K562 (cell line): Measurements from ENCODE around the gene ADAMTS6. TPM values are rescaled to one million over a fixed set of nuclear protein-coding genes. Genes with fewer than 3 reads are reported as not detected.

Experiments
- CBFA2T3 ChIP-seq: fragments of 450-650 bp; IDR thresholded peaks from 2 replicates; pipeline ENCODE4 v1.6.1; 2017
- EP300 ChIP-seq: IDR thresholded peaks from 2 replicates; pipeline ENCODE4 v1.6.1; 2012; ENCODE audit warnings: low read length, improper control_type of control experiment
- ETS1 ChIP-seq: conservative IDR thresholded peaks from 2 replicates; pipeline ENCODE4 v1.6.1; 2011; ENCODE audit warnings: low read depth, mild to moderate bottlenecking, low read length; ENCODE audit not compliant: control insufficient read depth
- FOXK2 ChIP-seq, 2 experiments: fragments of 450-650 bp; IDR thresholded peaks in 1 of 2; conservative IDR thresholded peaks in 1 of 2; 2 replicates each; pipeline ENCODE4 v1.6.1; 2016; ENCODE audit warnings: low read depth in 2 of 2, mild to moderate bottlenecking in 1 of 2
- FOXP4 ChIP-seq: sonication (generic); formaldehyde crosslinking; IDR thresholded peaks from 2 replicates; pipeline ENCODE4 v1.8.0; 2022; ENCODE audit warnings: mild to moderate bottlenecking, missing genetic modification reagents, borderline replicate concordance
- GATAD2B ChIP-seq: fragments of 450-650 bp; IDR thresholded peaks from 2 replicates; pipeline ENCODE4 v1.6.1; 2017; ENCODE audit warnings: mild to moderate bottlenecking, borderline replicate concordance
- HDAC1 ChIP-seq, 2 experiments: fragments of 450-650 bp; IDR thresholded peaks; 2 replicates each; pipeline ENCODE4 v1.6.1; 2016 to 2017; ENCODE audit warnings: inconsistent platforms in 1 of 2, mild to moderate bottlenecking in 1 of 2, moderate library complexity in 1 of 2
- HEY1 ChIP-seq: fragments of 250-450 bp; sonication (Bioruptor Pico); IDR thresholded peaks from 2 replicates; pipeline ENCODE4 v1.5.0; 2020; ENCODE audit warnings: mild to moderate bottlenecking, moderate library complexity, borderline replicate concordance
- ILK ChIP-seq: fragments of 450-650 bp; IDR thresholded peaks from 2 replicates; pipeline ENCODE4 v1.6.1; 2016; ENCODE audit warnings: missing genetic modification characterization, low read depth, mild to moderate bottlenecking, missing compliant biosample characterization, moderate library complexity, borderline replicate concordance
- JUNB ChIP-seq: fragments of 450-650 bp; formaldehyde crosslinking; conservative IDR thresholded peaks from 2 replicates; pipeline ENCODE4 v1.4.0; 2020; ENCODE audit warnings: mild to moderate bottlenecking
- JUND ChIP-seq, 2 experiments: IDR thresholded peaks; 2 replicates in 1 of 2; 3 replicates in 1 of 2; pipeline ENCODE4 v1.6.1; 2011; ENCODE audit warnings: borderline replicate concordance in 2 of 2, low read depth in 2 of 2, low read length in 2 of 2, improper control_type of control experiment in 1 of 2, missing biosample characterization in 1 of 2, missing genetic modification characterization in 1 of 2, missing genetic modification reagents in 1 of 2
- KDM2B ChIP-seq: fragments of 250-450 bp; sonication (Bioruptor Pico); IDR thresholded peaks from 2 replicates; pipeline ENCODE4 v1.8.0; 2021; ENCODE audit warnings: mild to moderate bottlenecking, moderate library complexity
- LARP7 ChIP-seq: fragments of 450-650 bp; IDR thresholded peaks from 2 replicates; pipeline ENCODE4 v1.6.1; 2016
- MCM7 ChIP-seq, 2 experiments: fragments of 450-650 bp; IDR thresholded peaks; 2 replicates each; pipeline ENCODE4 v1.6.1; 2016 to 2018
- MYC ChIP-seq, 2 experiments: fragments of 250-450 bp in 1 of 2; sonication (Bioruptor Pico) in 1 of 2; IDR thresholded peaks; 2 replicates each; pipeline versions ENCODE4 v1.5.1 to v1.6.1; 2012 to 2021; ENCODE audit warnings: low read depth in 2 of 2, borderline replicate concordance in 1 of 2, improper control_type of control experiment in 1 of 2, low read length in 1 of 2, mild to moderate bottlenecking in 1 of 2, moderate library complexity in 1 of 2
- NCOR1 ChIP-seq: fragments of 450-650 bp; IDR thresholded peaks from 2 replicates; pipeline ENCODE4 v1.6.1; 2016; ENCODE audit warnings: mild to moderate bottlenecking, moderate library complexity
- NFE2L1 ChIP-seq: fragments of 450-650 bp; IDR thresholded peaks from 2 replicates; pipeline ENCODE4 v1.6.1; 2016; ENCODE audit warnings: missing genetic modification characterization, low read depth, mild to moderate bottlenecking, missing compliant biosample characterization, moderate library complexity, borderline replicate concordance
- NR1H2 ChIP-seq: sonication (generic); formaldehyde crosslinking; IDR thresholded peaks from 2 replicates; pipeline ENCODE4 v1.4.0; 2020; ENCODE audit warnings: mild to moderate bottlenecking, missing genetic modification reagents
- NUFIP1 ChIP-seq: fragments of 450-650 bp; IDR thresholded peaks from 2 replicates; pipeline ENCODE4 v1.6.1; 2018; ENCODE audit not compliant: partially characterized antibody
- POLR2H ChIP-seq: IDR thresholded peaks from 2 replicates; pipeline ENCODE4 v1.6.1; 2016; ENCODE audit warnings: missing genetic modification characterization, low read depth, mild to moderate bottlenecking, control low read depth, missing compliant biosample characterization, moderate library complexity
- PTRF ChIP-seq: fragments of 450-650 bp; IDR thresholded peaks from 2 replicates; pipeline ENCODE4 v1.6.1; 2016; ENCODE audit warnings: mild to moderate bottlenecking, missing genetic modification characterization, missing compliant biosample characterization
- SNIP1 ChIP-seq: fragments of 450-650 bp; IDR thresholded peaks from 2 replicates; pipeline ENCODE4 v1.7.1; 2017; ENCODE audit warnings: low read depth, mild to moderate bottlenecking
- TCF7 ChIP-seq: sonication (generic); IDR thresholded peaks from 2 replicates; pipeline ENCODE4 v1.6.1; 2016; ENCODE audit warnings: antibody characterized with exemption, borderline replicate concordance
- TRIM24 ChIP-seq, 2 experiments: fragments of 450-650 bp; IDR thresholded peaks; 2 replicates each; pipeline ENCODE4 v1.6.1; 2016
- ZBTB7A ChIP-seq: IDR thresholded peaks from 2 replicates; pipeline ENCODE4 v1.6.1; 2011; ENCODE audit warnings: low read depth, mild to moderate bottlenecking, low read length, moderate library complexity, borderline replicate concordance; ENCODE audit not compliant: control insufficient read depth
- ZFP1 ChIP-seq: fragments of 450-650 bp; formaldehyde crosslinking; IDR thresholded peaks from 2 replicates; pipeline ENCODE4 v1.4.0; 2020; ENCODE audit warnings: mild to moderate bottlenecking, mixed read lengths
- ZNF696 ChIP-seq: fragments of 250-450 bp; sonication (Bioruptor Pico); conservative IDR thresholded peaks from 2 replicates; pipeline ENCODE4 v1.4.0; 2020; ENCODE audit warnings: mild to moderate bottlenecking, moderate library complexity
- ZNF707 ChIP-seq: fragments of 250-450 bp; sonication (Bioruptor Pico); conservative IDR thresholded peaks from 2 replicates; pipeline ENCODE4 v1.8.0; 2022; ENCODE audit warnings: inconsistent platforms, mild to moderate bottlenecking, moderate library complexity
- polyA plus RNA-seq, 8 experiments: library from polyadenylated mRNA; depleted of rRNA in 4 of 8; stranded (reverse) in 5 of 8; unstranded in 3 of 8; fragments of >200 nt; fragmentation: Nextera tagmentation in 2 of 8; fragmentation: Illumina TruSeq in 1 of 8; extraction: Ambion mirVana in 2 of 8; extraction: Trizol in 1 of 8; gene quantifications; 2 replicates each; pipeline versions ENCODE4 v1.2.1 to v1.2.3, GENCODE V29; 2011 to 2014; ENCODE audit warnings: inconsistent platforms in 1 of 8, missing spikeins in 1 of 8
- total RNA-seq, 7 experiments: library from RNA; depleted of rRNA in 6 of 7; stranded (reverse); fragments of >200 nt in 6 of 7; fragmentation: Illumina TruSeq in 2 of 7; extraction: Trizol in 2 of 7; gene quantifications; 2 replicates each; pipeline versions ENCODE4 v1.2.1 to v1.2.3, GENCODE V29; 2011 to 2021; ENCODE audit warnings: low replicate concordance in 1 of 7

Gene ADAMTS6
- total and polyA plus RNA-seq, 9 of the 15 experiments (the other 6 are each of a cell fraction or from before 2014, with no cell fraction given), result 0.57 to 5.3 (median 1.5) TPM

- no peak for TF ChIP-seq HDAC1 (IDR thresholded peaks at IDR 0.05)
- TF ChIP-seq TRIM24 (IDR thresholded peaks at IDR 0.05), result peak; percentile 92
- no peak for TF ChIP-seq NR1H2
- TF ChIP-seq ZFP1, result no peak
- TF ChIP-seq NFE2L1 (tag), result no peak
- TF ChIP-seq ZNF707 (CRISPR knock-in tag), result no peak
- TF ChIP-seq PTRF, result peak; percentile 17; the same call in 1 of the 2 replicates
- no peak for TF ChIP-seq HEY1 (CRISPR knock-in tag)
- no peak for TF ChIP-seq SNIP1
- TF ChIP-seq CBFA2T3, result peak; percentile 70
- no peak for TF ChIP-seq LARP7
- TF ChIP-seq EP300, result peak; percentile 60; the same call in 1 of the 2 replicates
- TF ChIP-seq ZBTB7A, result no peak
- TF ChIP-seq JUND (IDR thresholded peaks at IDR 0.05; ENCODE audit: borderline replicate concordance, low read depth, low read length), result peak; percentile 89
- peak; percentile 90; the same call in 2 of the 3 replicates for TF ChIP-seq JUND (tag; IDR thresholded peaks at IDR 0.05; ENCODE audit: borderline replicate concordance, low read depth, low read length)
- TF ChIP-seq NUFIP1, result no peak
- no peak for TF ChIP-seq ETS1
- TF ChIP-seq MYC (IDR thresholded peaks at IDR 0.05; ENCODE audit: low read depth, low read length), result peak; percentile 94
- TF ChIP-seq MYC (CRISPR knock-in tag; IDR thresholded peaks at IDR 0.05; ENCODE audit: borderline replicate concordance, low read depth), result no peak
- no peak for TF ChIP-seq NCOR1
- TF ChIP-seq KDM2B (CRISPR knock-in tag), result no peak
- 0 out of 4 replicates have a peak, but pooled peaks of 1 of the 2 experiments have one; percentile 25 for TF ChIP-seq FOXK2 (conservative IDR thresholded peaks at IDR 0.05 in 1 of 2, IDR thresholded peaks at IDR 0.05 in 1 of 2; ENCODE audit: low read depth in 2 of 2)
- no peak for TF ChIP-seq TCF7
- peak; percentile 41; the same call in 1 of the 2 replicates for TF ChIP-seq POLR2H
- no peak for TF ChIP-seq MCM7 (IDR thresholded peaks at IDR 0.05)
- no peak for TF ChIP-seq ILK (tag)
- no peak for TF ChIP-seq GATAD2B
- no peak for TF ChIP-seq JUNB (CRISPR knock-in tag)
- peak; percentile 88 for TF ChIP-seq FOXP4 (CRISPR knock-in tag)
- no peak for TF ChIP-seq ZNF696
These were observed 359.8 kb downstream of the ADAMTS6 start (continued) for GRCh38 chr5:65121880-65122436.
